Measurements from ENCODE around the gene CYB561A3.

CYB561A3 gene

DNA sequence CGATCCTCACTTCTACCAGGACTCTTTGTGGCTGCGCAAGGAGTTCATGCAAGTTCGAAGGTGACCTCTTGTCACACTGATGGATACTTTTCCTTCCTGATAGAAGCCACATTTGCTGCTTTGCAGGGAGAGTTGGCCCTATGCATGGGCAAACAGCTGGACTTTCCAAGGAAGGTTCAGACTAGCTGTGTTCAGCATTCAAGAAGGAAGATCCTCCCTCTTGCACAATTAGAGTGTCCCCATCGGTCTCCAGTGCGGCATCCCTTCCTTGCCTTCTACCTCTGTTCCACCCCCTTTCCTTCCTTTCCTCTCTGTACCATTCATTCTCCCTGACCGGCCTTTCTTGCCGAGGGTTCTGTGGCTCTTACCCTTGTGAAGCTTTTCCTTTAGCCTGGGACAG, 7.0 kb upstream of the CYB561A3 start:
- TF ChIP-seq, protein P1, sequence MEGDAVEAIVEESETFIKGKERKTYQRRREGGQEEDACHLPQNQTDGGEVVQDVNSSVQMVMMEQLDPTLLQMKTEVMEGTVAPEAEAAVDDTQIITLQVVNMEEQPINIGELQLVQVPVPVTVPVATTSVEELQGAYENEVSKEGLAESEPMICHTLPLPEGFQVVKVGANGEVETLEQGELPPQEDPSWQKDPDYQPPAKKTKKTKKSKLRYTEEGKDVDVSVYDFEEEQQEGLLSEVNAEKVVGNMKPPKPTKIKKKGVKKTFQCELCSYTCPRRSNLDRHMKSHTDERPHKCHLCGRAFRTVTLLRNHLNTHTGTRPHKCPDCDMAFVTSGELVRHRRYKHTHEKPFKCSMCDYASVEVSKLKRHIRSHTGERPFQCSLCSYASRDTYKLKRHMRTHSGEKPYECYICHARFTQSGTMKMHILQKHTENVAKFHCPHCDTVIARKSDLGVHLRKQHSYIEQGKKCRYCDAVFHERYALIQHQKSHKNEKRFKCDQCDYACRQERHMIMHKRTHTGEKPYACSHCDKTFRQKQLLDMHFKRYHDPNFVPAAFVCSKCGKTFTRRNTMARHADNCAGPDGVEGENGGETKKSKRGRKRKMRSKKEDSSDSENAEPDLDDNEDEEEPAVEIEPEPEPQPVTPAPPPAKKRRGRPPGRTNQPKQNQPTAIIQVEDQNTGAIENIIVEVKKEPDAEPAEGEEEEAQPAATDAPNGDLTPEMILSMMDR (IDR thresholded peaks at IDR 0.05; ENCODE audit: extremely low read depth, missing control alignments), result no peak
- no peak for DNase-seq (ENCODE audit: low spot score)

DNA sequence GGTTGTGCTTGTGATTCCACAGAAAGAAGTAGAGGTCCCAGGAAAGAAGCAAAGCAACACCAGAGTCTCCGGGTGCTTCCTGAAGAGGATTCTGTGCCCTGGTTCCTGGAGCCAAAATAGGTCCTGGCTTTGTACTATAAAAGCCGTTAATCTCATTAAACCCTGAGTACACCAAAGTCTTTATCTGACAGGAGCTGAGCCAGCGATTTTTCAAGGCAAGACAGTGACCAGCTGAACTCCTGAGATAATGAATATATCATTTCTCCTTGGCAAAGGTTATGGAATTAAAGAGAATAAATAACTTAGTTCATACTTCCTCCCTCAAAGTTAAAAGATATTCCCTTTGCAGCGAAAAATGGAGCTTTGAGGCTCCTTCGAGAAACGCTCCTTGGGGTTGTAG, 5.7 kb upstream of the CYB561A3 start:
- TF ChIP-seq, protein P1 (IDR thresholded peaks at IDR 0.05; ENCODE audit: extremely low read depth, missing control alignments), result no peak
- no peak for DNase-seq (ENCODE audit: low spot score)

DNA sequence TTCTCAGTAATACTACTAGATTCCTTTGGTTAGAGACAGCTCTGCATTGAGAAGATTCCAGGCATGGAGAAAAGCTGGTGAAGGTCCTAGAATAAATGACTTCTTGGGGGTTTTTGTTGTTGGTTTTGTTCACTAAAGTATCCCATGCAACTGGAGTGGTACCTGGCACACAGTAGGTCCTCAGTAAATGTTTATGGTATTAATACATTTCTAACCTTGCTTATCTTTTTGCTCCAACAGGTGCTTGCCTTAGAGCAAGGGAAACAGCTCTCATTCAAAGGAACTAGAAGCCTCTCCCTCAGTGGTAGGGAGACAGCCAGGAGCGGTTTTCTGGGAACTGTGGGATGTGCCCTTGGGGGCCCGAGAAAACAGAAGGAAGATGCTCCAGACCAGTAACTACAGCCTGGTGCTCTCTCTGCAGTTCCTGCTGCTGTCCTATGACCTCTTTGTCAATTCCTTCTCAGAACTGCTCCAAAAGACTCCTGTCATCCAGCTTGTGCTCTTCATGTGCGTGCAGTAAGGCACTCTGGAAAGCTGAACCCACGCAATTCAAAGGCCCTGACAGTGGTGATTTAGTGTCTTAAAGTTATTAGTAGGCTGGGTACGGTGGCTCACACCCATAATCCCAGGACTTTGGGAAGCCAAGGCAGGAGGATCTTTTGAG, 2.5 kb upstream of the CYB561A3 start:
- TF ChIP-seq, protein P1 (IDR thresholded peaks at IDR 0.05; ENCODE audit: extremely low read depth, missing control alignments), result no peak
- no peak for DNase-seq (ENCODE audit: low spot score)

DNA sequence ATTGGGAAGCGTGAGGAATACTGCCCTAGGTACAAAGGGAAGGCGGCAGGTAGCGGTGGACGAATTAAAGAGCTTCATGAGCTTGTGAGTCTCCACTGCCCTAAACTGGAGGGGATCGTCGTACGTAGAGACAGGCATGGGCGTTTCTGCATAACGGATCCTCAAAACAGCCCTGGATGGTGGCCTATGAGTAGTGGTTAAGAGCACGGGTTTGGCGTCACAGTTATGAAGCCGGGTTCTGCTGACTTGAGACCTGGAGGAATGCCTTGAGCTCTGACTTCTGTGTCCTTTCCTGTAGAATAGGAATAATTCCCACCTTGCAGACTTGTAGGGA, 827 bp upstream of the CYB561A3 start:
- TF ChIP-seq, protein P1 (IDR thresholded peaks at IDR 0.05; ENCODE audit: extremely low read depth, missing control alignments), result no peak
- peak; percentile 43 for DNase-seq (ENCODE audit: low spot score)

DNA sequence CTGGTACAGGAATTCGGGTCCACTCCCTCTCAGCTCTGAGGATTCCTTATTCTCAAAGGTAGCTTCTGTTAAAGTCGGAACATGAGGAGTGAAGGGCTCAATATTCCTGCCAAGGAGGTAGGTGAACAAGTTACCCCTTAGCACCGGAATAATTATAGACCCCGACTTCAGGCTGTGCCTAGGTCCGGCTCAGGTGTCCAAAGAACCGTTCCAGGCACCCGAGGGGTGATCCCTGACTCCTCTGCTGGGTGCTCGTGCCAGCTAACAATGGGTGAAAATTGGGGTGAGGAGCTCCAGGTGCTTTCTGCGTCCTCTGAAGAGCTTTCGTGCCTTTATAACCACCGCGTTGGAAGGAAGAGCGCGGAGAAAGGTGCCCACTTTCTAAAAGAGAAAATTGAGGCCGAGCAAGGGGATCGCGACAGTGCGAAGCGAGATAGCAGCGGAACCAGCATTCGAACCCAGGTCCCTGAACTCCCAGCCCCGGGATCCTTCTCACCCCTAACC, 393 bp downstream of the CYB561A3 start:
- no peak for DNase-seq (ENCODE audit: low spot score)
- TF ChIP-seq, protein P1 (IDR thresholded peaks at IDR 0.05; ENCODE audit: extremely low read depth, missing control alignments), result no peak

DNA sequence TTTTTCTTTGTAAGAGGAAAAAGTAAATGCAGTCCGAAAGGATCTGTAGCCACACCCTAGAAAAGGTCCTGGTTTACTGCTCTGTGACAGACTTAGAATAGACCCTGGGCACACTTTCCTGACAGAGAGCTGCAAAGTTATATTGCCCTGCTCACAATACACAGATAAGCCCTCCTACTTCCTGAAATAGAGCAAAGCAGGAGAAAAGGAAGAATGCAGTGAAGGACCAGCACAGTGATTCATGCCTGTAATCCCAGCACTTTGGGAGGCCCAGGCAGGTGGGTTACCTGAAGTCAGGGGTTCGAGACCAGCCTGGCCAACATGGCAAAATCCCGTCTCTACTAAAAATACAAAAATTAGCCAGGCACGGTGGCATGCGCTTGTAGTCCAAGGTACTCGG, 2.2 kb downstream of the CYB561A3 start:
- TF ChIP-seq, protein P1 (IDR thresholded peaks at IDR 0.05; ENCODE audit: extremely low read depth, missing control alignments), result no peak
- no peak for DNase-seq (ENCODE audit: low spot score)

DNA sequence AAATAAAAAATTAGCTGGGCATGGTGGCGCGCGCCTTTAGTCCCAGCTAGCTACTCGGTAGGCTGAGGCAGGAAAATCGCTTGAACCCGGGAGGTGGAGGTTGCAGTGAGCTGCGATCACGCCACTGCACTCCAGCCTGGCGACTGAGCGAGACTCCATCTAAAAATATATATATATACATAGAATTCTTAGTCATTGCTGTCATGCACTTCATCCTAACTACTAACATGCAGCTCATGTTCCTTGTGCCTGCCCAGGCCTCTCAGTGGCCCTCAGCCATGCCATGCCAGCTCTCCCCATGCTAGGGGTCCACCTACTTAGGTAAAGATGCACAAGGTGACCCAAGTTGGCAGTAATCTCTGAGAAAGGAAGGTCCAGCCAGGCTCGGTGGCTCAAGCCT, 3.1 kb downstream of the CYB561A3 start:
- DNase-seq (ENCODE audit: low spot score), result no peak
- TF ChIP-seq, protein P1 (IDR thresholded peaks at IDR 0.05; ENCODE audit: extremely low read depth, missing control alignments), result no peak

Measured in GM20000 (cell line).